NOMO-1 treated with DMSO at 0.1 percent for 48 hours (cell line): ENCODE data around the gene EPHB1.
"Not testable (repeated sequence)": the region's sequence is repeated elsewhere in the genome, so short reads cannot be mapped to it uniquely, and the experiment has no call there.

Source experiments
- DNase-seq: peaks from one replicate; lab custom pipeline; 2025; ENCODE audit not compliant: unreplicated experiment; lab: John Stamatoyannopoulos, UW

EPHB1 gene

DNA sequence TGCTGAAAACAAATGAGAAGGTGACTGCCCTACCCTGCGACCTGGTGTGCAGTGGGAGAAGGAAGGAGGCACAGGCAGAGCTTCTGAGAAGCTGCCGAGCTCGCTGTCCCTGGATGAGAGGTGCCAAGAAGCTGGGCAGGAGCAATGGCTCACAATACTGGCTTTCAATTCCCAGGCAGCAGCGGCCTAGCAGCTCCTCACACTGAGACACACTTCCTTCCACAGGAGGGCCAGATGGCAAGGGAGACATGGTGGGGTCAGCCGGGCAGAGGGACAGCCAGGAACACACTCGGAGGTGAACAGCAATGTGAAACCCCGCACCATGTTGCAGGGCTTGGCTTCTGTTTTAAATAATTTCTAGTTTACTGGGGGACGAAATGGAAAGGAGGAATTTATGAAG, 314.6 kb downstream of the EPHB1 start:
- no peak for DNase-seq

DNA sequence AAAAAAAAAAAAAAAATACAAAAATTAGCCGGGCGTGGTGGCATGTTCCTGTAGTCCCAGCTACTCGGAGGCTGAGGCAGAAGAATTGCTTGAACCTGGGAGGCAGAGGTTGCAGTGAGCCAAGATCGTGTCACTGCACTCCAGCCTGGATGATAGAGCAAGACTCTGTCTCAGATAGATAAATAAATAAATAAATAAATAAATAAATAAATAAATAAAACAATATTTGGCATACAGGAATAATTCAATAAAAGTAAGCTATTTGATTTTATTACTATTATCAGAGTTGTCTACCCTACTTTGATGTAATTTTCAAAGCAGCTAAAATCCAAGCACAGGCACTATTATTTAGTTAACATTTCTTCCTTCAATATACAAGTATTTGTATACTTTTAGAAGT, 319.5 kb downstream of the EPHB1 start:
- DNase-seq, result not testable (repeated sequence)

DNA sequence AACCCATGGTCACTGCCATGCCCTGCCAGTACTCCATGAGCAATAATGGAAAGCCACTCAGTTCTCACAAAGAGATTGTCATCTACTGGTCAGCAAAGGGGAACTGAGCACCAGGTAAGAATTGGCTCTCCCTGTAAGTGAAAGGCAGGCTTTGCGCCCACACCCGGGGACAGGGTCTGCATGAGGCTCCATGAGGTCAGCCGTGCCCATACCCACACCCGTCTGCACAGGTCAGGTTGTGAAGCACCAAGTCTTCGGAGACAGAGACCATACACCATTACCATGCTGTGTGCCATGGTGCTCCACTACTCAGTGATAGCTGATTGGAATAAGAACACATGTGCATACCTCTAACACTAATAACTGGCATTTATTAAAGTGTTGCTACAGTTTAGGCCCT, 322.9 kb downstream of the EPHB1 start:
- no peak for DNase-seq

DNA sequence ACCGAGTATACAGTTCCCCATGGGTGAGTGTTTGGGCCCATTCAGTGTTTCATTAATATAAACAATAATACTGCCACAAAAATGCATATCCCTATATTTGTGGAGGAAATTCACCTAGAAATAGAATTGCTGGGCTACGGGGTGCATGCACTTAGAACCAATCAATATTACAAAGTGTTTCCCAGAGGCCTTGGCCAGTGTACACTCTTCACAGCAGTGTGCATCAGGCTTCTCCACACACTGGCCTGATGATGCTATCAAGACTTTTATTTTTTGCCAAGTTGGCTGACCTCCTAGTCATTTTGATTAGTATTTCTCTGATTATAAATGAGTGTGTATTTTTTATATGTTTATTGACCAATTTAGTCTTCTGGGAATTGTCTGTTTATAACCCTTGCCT, 323.7 kb downstream of the EPHB1 start:
- DNase-seq, result no peak

DNA sequence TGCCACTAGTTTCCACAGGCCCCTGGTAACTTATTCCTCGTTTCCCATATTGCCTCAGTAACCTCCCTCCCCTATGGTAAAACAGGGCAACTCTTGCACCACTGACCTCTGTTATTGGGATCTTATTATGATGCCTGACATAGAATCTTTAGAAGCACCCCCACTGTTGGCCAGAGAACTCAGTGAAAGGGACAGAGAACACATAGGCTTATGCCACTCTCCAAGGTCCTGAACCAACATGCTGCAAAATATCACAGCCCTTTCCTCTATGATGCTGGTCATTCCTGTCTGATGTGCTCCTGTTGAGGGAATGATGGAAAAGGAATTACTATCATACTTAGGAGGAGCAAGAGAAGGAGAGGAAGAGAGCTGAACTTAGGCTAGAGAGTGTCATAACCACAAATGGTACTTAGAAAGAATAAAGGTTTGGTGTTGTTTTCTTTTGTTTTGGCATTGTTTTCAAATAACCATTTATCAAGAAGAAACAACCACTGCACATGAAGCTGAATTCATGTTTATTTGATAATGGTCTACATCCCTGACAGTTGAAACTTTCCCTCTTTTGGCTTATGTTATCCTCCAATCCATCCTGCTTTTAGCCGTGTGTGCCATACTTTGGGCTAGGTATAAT, 330.2 kb downstream of the EPHB1 start:
- DNase-seq, result no peak

DNA sequence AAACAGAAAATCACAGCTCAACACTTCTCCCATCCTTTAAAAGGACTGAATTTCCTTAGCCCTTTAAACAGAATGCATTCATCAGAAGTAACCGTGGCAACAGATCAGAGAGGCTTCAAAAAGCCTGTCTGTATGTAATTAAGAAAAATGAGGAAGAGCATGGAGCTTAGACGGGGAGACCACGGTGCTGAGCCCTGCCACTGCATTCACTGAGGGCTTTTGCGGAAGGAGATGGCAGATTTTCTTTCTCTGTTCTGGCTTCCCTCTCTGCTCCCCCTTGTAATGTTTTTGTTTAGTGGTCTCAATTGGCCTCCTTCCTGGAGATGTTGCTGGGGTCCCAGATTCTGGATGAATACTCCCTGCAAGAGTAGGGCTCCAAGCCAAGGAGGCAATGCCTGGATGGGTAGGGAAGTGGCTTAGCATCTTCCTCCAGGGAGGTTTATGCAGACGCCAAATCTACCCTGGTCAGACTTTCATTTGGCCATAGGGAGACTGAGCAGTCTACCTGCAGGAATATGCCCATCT, 332.9 kb downstream of the EPHB1 start:
- no peak for DNase-seq

DNA sequence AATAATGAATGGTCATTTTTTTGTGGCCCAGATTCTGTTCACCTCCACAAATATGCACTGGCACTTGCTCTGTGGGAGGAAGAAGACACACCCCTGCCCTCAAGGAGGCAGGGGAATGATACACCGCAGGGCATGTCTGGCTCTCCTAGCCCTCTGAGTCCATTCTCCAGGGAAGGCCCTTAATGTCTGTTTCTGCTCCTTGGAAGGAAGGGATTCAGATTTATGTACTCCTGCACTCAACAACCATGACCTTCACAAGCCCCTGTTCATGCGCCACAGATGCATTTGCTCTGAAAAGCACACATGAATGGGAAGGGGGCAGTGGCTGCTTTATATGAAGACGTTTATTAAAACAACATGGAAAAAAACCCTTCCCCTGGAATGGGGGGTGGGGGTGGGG, 333.8 kb downstream of the EPHB1 start:
- no peak for DNase-seq

DNA sequence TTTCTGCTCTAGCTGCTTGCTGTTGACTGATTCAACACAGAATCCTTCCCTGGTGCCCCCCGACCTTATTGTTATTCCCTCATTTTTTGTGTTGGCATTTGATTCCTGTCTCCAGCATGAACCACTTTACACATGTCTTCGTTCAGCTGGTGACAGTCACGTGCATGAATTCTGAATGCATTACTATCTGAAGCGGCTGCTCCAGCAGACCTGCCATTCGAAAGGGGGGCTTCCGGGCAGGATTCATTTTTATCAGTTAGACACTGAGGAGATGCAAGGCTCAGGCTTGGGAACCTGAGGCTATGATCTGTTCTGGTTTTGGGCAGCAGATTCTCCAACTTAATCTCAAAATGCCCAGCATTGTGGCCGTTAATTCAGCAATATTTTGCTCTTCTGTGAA, 336.2 kb downstream of the EPHB1 start:
- DNase-seq, result no peak

DNA sequence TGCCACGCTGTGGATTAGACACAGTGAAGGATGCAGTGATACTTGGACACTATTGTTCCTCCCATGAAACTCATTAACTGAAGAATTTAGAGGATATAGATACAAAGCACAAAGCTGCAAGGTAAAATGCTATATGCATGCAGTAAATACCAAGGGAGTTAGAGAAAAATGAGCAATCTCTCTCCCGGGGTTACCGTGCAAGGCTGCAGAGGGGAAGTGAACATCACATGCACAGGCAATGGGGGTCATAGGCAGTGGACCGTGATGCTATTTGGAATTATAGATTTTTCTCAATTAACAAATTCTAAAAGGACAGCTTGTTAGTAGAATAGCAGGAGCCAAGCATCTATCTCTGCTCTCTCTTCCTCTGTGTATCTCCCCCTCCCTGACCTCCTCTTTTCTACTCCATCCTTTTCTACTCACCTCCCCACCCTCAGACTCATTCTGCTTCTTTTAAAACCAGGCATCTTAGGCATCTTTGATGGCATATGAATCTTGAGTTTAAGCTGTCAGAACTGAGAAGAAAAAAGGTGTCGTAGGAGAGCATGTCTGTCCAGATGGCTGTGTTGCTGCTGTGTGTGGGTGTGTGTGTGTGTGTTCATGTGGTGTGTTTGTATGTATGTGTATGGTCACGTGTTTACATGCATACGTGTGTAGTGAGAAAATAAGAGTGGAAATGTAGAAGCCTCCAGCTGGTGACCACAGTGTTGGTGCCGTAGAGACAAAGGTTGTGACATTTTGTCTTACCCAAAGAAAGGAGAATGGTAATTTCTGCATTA, 339.0 kb downstream of the EPHB1 start:
- no peak for DNase-seq

DNA sequence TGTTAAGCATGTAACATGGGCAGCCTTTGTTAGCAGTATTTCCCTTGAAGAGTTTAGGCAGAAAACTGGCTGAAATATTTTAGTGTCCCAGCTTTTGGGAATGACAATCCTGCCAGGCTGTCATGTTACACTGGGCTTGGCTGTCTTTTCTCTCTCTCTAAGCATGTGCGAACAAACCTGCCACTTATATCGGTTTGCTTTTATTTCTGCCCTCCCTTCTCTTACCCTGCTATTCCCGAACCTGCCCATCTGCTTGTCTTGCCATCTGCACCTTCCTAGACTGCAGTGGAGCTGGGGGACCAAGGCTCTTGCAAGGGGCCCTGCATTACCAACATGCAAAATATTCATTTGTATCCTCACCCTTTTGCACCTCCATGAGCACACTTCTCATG, 339.6 kb downstream of the EPHB1 start:
- no peak for DNase-seq

DNA sequence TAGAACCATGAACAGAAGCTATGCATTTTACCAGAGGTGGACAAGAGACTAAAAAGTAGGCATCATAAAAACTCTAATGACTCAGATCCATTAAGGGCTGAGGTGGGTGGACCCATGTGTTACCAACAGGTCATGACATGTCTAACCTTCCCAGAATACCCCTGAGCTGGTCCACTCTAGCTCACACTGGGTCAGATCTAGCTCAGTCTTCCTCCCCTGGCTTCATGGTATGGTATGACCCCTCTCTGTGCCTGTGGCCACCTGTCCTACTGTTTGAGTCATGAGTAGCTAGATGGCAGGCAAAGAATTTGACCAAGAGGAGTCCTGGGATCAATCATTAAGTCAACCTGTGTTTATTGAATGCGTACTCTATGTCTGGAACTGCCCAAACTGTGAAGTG, 340.4 kb downstream of the EPHB1 start:
- DNase-seq, result no peak

DNA sequence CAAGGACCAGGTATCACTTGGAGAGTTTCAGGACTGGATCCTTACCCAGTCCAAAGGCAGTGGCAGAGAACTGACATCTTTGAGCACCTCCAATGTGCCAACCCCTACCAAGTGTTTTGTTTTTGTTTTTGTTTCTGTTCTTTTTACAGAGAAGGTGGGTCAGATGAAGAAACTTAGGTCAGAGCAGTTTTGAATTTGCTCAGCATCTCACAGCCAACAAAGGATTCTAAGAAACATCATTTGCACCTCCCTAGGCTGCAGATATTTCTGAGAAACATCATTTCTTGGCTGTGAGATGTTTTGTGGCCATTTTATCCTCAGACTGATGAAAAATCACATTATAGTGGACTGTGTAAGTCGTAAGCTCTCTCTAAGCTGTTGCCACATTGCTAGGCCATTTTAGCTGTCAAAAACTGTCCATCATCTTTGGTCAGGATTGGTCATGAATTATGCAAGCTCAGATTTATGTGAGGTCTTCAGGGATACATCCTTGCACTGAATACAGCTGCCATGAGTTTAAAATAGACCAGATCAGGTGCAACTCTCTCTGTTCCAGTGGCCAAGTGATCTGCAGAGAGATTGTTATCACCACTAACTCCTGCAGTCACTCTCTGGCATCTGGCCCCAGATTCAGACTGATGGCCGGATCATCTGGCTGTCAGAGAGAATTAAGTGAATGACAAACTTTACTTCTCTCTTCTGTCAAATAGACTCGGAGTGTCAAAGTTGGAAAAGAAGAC, 341.5 kb downstream of the EPHB1 start:
- no peak for DNase-seq

DNA sequence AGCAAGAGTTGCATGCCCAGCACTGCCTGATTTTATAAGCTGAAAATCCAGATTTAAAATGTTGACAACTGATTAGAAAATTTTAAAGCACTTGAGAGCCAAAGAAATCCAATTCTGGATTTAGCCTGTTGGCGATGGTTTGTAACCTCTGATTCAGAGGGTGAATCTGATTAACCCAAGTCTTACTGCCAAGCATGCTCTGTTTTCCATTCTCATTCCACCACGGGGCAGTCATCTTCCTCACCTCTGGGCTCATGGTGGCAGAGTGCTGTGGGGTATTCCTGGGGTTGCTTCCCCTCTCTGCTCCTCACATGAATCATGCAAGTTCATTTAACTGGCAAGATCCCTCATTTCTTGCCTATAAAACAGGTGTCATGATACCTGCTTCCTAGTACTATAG, 342.2 kb downstream of the EPHB1 start:
- no peak for DNase-seq

DNA sequence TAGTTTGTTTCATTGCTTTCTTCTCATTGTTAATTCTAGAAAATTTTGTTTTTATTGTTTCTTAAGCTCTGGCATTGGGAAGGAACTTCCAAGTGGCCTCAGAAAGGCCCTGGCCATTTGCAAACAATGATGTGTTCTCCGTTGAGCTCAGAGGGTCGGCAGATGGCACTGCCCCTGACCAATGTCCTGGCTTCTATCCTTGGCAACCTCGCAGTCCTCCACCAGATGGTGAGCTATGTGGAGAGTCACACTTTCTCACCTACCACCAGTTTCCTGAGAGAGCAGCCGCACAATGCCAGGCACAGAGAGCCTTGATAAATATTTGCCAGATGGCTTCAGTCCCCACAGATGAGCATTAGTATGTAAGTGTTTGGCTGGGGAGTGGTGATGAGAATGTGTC, 343.7 kb downstream of the EPHB1 start:
- DNase-seq, result no peak

DNA sequence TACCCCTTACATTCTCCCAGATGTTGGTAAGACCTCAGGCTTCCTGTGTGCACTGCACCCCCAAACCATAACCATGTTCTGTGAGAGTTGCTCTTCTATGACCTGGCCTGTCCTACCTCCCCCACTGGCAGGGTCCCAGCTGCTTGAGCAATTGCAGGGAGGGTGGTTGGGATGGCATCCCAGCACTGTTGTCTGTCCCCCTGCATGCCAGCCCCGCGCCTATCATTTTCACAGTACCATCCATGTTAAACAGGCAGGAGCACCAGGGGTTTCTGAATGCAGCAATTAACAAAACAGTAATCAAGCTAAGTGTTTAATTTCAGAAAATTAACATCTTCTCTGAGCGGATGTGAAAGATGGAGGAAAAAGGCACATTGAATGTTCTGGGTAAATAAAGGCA, 345.5 kb downstream of the EPHB1 start:
- no peak for DNase-seq

DNA sequence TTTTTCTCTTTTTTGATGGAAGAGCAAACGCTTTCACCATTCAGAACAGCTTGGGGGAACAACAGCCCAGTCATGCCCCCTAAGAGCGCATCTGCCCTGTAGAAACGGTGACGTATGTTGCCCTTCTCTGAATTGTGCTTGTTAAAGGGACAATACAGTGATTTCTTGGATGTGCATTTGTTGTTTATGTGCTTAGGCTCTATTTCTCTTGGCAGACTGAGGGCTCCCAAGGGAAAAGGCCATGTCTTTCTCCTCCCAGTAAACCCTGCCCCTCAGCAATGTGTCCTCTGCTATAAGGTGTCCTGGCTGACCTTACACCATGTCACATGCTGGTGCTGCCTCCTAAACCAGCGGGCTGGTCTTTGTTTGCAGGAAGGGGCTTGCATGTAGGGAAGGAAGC, 346.1 kb downstream of the EPHB1 start:
- DNase-seq, result no peak

DNA sequence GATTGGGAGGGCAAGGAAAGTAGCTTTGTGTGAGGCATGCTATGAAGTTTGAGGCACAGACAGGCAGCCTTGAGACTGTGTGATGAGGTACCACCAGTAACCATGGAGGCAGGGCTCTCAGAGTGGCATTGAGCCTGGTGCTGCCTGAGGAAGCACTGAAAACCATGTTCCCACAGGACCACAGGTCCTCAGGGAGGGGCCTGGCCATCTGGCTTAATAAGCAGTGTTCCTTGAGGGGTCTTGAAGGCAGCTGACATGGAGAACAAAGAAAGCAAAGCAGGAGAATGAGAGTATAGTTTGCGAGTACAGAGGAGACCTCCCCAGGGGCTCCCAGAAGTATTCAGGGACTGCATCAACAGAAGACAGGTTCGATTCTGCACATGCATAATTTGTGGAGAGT, 346.6 kb downstream of the EPHB1 start:
- no peak for DNase-seq

DNA sequence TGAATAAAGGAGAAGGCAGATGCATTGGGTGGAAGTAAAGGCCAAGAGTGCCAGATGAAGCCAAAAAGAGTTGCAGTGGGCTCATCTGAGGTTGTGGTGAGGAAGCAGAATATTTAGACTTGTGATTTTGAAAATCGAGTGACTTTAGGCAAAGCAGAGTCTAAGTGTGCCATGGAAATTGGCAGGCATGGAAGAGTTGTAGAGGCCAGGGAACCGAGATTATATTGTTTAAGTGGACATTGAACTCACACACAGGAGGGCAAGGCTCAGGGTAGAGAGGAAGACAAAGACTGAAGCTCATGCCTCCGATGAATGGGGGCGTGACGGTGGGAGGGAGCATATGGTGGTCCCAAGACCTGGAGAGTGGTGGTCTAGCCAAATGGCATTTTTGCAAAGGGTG, 347.5 kb downstream of the EPHB1 start:
- DNase-seq, result no peak

DNA sequence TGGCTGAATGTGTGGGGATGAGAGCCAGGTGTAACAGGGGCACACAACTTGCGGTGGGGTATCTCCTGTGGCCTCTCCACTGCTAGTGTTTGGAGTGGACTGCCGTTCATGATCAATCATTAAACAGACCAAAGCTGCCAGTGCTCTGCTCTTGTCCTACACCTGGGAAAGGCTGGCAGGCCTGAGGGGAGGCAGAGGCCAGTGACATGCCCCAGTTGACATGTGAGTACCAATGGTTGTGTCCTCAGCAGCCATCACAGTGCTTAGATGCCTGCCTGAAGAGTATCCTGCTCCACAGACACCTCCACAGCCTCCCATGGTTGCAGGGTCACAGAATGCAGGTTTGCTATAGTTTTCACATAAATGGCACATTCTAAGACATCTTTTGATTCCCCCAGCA, 348.4 kb downstream of the EPHB1 start:
- DNase-seq, result no peak

DNA sequence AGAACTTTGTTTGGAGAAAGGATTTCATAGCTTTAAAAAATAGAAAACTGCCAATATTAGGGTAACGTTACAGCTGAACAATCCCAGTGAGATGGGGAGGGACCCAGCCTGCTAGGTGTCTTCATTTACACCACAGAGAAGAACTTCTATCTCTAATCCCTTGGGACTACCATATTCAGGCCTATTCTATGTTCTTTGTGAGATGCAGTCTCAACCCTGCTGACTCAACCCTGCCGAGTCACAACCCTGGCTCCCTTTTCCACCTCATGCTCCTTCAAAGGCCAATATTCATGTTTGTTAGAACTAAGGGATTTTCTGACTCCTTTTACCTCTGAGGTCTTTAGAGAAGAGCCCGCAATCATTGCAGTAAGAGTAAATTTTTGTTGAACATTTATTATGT, 350.5 kb downstream of the EPHB1 start:
- DNase-seq, result no peak

DNA sequence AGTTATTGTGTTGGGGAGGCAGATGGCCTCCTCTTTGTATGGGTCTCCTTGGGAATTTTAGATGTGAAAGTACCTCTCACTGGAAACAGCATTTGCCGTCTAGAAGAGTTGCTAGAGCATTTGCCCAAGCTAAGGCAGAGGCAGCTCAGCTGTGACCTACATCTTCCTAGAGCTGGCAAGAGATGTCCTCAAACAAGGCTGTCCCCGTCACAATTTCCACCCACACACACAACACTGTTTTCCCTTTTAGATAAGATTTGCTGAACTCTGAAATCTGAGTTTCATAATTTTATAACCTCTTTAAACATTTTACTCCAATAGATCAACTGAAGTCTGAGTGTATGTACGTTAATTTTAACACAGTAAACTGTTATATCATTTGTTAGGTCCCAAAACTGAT, 352.6 kb downstream of the EPHB1 start:
- DNase-seq, result no peak

DNA sequence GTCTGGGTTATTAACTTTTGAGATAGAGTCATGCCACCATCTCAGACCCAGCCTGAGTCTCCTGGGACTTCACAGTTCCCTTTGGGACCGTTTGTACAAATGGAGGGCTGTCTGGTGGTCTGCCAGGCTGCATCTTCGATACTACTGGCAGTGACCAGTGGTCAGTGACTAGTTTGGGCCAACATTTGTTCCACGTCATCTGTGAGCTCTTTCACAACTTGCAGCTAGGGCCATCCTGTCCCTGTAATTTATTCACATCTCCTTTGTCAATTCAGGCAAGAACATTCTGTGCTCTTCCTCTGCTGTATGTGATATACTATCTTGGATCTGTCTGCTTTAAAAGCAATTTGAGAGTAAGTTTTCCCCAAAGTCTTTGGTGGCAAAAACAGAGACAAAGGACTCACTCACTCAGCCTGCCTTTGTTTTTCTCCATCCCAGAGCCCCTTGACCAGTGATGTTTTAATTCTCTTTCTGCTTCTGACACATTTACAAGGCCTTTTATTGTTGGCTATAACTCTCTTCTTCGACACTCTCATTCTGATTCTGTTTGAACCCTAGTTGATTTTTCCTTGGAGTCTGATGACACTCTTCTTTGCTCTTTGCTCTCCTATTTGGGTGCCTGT, 353.4 kb downstream of the EPHB1 start:
- DNase-seq, result no peak
